Mucosa of stomach (tissue), 1 donor: ENCODE results near the gene ENDOV.
"Not testable (repeated sequence)": the region's sequence is repeated elsewhere in the genome, so short reads cannot be mapped to it uniquely, and the experiment has no call there.

Experiments used
- H3K27me3 ChIP-seq: one replicate; pipeline ENCODE4 v1.7.0; 2013; ENCODE audit warnings: mild to moderate bottlenecking, low read length; ENCODE audit not compliant: control insufficient read depth, insufficient read depth
- H3K36me3 ChIP-seq: one replicate; pipeline ENCODE4 v1.7.0; 2013; ENCODE audit warnings: low read length; ENCODE audit not compliant: control insufficient read depth, insufficient read depth
- H3K4me1 ChIP-seq: one replicate; pipeline ENCODE4 v1.7.0; 2013; ENCODE audit warnings: mild to moderate bottlenecking, low read length; ENCODE audit not compliant: control insufficient read depth, insufficient read depth
- H3K4me3 ChIP-seq: one replicate; pipeline ENCODE4 v1.7.0; 2013; ENCODE audit warnings: low read length
- H3K9ac ChIP-seq: one replicate; pipeline ENCODE4 v1.7.0; 2013; ENCODE audit warnings: mild to moderate bottlenecking, low read length, moderate library complexity
- H3K9me3 ChIP-seq: one replicate; pipeline ENCODE4 v1.7.0; 2013; ENCODE audit warnings: mild to moderate bottlenecking, low read length, moderate library complexity; ENCODE audit not compliant: control insufficient read depth
- donor health status: Pancreatic carcinoma.

ENDOV gene

DNA sequence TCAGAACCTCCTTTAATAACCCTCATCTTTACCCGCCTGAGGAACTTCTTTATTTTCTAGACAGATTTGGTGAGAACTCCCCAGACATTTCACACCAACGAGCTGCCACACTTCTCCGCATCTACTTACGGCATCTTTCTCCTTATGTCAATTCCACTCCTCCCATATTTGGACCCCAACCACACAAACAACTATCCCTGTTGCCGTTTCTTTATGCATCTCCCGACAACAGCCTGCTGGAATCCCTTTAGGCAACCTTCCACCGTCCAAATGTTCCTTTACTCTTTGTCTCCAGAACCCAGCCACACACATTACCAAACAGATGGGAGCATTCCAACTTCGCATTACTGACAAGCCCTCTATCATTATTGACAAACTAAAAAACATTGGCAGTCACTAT is 8.8 kb upstream of the ENDOV start:
- H3K27me3 ChIP-seq: no peaks in the 10 kb centered on the region
- no peak overlapping the region for H3K9ac ChIP-seq
- no peak overlapping the region for H3K4me3 ChIP-seq
- H3K4me1 ChIP-seq: no peaks in the 10 kb centered on the region
- H3K9me3 ChIP-seq: no peaks in the 10 kb centered on the region
- H3K36me3 ChIP-seq: no peaks in the 10 kb centered on the region

DNA sequence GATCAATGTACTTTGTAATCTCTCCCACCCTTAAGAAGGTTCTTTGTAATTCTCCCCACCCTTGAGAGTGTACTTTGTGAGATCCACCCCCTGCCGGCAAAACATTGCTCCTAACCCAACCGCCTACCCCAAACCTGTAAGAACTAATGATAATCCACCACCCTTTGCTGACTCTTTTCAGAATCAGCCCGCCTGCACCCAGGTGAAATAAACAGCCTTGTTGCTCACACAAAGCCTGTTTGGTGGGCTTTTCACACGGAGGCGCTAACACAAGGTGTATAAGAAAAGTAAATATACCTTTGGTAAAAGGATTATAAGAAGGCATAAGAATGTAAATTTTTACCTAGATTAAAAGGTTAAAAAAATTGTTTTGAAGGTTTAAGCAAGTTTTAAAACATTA is 7.0 kb upstream of the ENDOV start:
- not testable (repeated sequence) for H3K36me3 ChIP-seq, H3K4me3 ChIP-seq, H3K27me3 ChIP-seq

DNA sequence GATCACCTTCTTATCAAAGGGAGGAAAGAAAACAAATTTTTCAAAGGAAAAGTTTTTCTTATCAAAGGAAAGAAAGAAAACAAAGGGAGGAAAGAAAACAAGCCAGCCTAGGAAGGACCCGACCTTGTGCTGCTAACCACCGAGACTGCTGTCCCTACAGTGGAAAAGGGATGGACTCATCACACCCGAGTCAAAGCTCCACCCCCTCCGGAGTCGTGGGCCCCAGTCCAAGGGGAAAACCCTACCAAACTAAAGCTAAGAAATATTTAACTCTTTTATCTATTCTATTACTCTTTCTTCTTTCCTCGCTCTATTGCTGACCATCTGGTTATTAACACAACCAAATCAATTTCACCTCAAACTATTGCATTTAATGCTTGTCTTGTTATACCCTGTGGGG is 6.1 kb upstream of the ENDOV start:
- H3K36me3 ChIP-seq: no peaks in the 10 kb centered on the region
- no peak overlapping the region for H3K9ac ChIP-seq
- no peaks in the 10 kb centered on the region for H3K9me3 ChIP-seq
- H3K27me3 ChIP-seq: no peaks in the 10 kb centered on the region
- H3K4me3 ChIP-seq: no peak overlapping the region
- H3K4me1 ChIP-seq: peaks cover 6% of the 10 kb centered on the region

More for the DNA sequence above, 7.0 kb upstream of the ENDOV start:
- not testable (repeated sequence) for H3K9ac ChIP-seq, H3K4me1 ChIP-seq, H3K9me3 ChIP-seq

DNA sequence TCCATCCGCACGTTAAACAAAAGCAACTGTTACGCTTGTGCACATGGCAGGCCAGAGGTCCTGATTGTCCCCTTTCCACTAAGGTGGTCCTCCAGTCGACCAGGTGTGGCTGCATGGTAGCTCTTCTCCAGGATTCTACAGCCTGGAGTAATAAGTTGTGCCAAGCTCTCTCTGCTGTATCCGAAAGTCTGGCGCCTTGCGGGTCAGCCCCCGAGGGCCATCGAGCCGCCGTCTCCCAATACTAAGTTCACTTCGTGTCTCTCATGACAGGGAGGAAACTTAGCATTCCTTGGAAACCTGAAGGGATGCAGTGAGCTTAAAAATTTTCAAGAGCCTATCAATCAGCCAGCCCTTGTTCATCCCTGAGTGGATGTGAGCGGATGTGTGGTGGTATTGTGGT is 5.3 kb upstream of the ENDOV start:
- Histone ChIP-seq H3K4me1 (peaks cover 11% of the 10 kb centered on the region), H3K4me3 (no peak overlapping the region), H3K36me3 (no peaks in the 10 kb centered on the region), H3K9me3 (no peaks in the 10 kb centered on the region), H3K9ac (no peak overlapping the region), H3K27me3 (no peaks in the 10 kb centered on the region)

DNA sequence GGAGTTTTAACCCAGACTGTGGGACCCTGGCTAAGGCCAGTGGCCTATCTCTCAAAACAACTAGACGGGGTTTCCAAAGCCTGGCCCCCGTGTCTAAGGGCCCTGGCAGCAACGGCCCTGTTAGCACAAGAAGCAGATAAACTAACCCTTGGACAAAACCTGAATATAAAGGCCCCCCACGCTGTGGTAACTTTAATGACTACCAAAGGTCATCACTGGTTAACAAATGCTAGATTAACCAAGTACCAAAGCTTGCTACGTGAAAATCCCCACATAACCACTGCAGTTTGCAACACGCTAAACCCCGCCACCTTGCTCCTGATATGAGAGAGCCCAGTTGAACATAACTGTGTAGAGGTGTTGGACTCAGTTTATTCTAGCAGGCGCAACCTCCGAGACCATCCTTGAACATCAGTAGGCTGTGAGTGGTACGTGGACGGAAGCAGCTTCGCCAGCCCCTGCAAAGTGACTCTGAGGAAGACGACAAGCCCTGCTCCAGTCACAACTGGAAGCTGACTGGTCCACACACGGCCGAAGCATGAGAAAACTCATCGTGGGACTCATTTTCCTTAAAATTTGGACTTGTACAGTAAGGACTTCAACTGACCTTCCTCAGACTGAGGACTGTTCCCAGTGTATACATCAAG is 4.4 kb upstream of the ENDOV start:
- H3K4me3 ChIP-seq, H3K27me3 ChIP-seq: not testable (repeated sequence)

DNA sequence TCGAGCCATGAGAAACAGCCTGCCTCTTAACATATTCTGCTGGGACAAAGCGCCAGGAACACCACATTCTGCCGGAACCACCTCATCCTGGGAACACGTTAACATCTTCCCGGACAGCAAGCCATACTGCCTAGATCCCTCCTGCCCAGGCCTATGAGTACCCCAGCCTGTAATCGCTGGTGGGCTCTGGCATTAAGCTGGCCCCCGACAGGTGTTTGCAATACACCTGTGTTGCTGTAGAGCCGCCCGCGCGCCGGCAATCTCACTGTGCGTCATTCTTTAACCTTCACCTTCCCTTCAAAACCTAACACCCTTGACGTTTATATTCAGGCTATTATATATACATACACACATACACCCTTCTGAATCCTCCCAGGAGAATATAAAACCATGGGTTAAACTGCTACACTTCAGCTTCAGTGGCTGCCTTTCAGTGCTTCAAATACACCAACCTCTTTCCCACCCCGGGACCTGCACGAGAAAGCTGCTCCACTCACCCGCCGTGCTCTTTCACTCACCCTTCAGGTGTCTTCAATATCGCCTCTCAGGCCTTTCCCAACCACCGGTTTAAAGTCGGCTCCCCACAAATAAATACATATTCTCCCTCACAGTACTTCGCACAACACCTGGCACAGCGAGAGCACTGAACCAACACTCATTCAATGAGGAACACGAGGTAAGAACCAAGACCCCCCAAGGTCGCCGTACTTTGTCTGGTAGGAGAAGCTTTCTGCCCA is 1.0 kb upstream of the ENDOV start:
- no peaks in the 10 kb centered on the region for H3K36me3 ChIP-seq
- peak overlapping the region; percentile 97 for H3K4me3 ChIP-seq
- no peaks in the 10 kb centered on the region for H3K9me3 ChIP-seq
- H3K4me1 ChIP-seq: peaks cover 19% of the 10 kb centered on the region
- no peaks in the 10 kb centered on the region for H3K27me3 ChIP-seq
- peak overlapping the region; percentile 93 for H3K9ac ChIP-seq

More for the DNA sequence above, 4.4 kb upstream of the ENDOV start:
- not testable (repeated sequence) for H3K9me3 ChIP-seq, H3K36me3 ChIP-seq, H3K9ac ChIP-seq
- peaks cover 11% of the 10 kb centered on the region for H3K4me1 ChIP-seq

DNA sequence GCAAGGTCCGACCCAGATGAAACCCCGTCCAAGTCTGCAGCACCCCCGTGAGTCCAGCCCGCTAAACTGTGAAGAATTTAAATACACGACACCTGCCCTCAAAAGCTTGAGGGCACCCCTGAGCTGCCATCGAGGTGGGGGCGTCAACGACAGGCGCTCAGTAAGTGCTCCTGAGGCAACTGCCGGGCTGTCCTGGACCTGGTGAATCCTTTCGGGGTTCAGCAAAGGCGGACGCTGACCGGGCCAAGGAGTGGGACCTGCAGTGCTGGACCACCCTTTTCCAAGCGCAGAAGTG is 512 bp upstream of the ENDOV start:
- Histone ChIP-seq H3K4me1 (peaks cover 19% of the 10 kb centered on the region), H3K27me3 (no peaks in the 10 kb centered on the region), H3K36me3 (no peaks in the 10 kb centered on the region), H3K9ac (peak overlapping the region; percentile 93), H3K4me3 (peak overlapping the region; percentile 97), H3K9me3 (no peaks in the 10 kb centered on the region)

DNA sequence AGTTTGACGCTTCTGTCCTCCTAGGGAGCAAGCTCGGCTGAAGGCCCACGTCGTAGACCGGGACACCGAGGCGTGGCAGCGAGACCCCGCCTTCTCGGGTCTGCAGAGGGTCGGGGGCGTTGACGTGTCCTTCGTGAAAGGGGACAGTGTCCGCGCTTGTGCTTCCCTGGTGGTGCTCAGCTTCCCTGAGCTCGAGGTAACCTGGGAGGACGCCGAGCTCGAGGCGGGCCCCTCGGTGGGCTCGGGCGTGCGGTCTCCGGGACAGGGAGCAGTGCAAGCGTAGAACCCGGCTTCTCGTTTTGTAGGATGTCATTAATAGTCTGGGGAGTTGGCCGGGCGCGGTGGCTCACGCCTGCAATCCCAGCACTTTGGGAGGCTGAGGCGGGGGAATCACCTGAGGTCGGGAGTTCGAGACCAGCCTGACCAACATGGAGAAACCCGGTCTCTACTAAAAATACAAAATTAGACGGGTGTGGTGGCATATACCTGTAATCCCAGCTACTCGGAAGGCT is 715 bp downstream of the ENDOV start:
- no peaks in the 10 kb centered on the region for H3K36me3 ChIP-seq
- H3K4me1 ChIP-seq: peaks cover 19% of the 10 kb centered on the region
- peak overlapping the region; percentile 93 for H3K9ac ChIP-seq
- no peaks in the 10 kb centered on the region for H3K27me3 ChIP-seq
- no peaks in the 10 kb centered on the region for H3K9me3 ChIP-seq
- H3K4me3 ChIP-seq: peak overlapping the region; percentile 97

DNA sequence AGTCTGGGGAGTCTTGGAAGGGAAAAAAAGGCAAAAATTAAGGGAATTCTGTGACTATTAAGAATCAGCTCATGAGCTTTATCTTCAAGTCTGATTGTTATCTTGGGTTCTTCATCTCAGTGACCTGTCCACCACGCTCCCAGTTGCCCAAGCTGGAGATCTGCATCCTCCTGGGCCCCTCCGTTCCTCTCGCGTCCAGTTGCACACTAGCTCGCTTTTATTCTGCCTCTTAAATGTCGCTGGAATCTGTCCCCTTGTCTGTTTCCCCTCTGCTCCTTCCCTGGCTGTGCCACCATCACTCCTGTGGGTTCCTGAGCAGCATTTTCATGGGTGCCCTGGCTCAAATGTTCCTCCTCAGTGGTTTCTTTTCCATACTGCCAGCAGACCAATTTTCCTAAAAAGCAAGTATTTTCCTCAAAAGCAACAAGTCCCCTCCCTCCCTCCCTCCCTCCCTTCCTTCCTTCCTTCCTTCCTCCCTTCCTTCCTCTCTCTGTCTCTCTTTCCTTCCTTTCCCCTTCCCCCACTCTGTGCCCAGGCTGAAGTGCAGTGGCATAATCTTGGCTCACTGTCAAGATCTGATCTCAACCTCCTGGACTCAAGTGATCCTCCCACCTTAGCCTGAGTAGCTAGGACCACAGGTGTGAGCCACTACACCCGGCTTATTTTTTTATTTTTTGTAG is 1.4 kb downstream of the ENDOV start:
- H3K4me1 ChIP-seq: peaks cover 19% of the 10 kb centered on the region
- H3K9me3 ChIP-seq: no peaks in the 10 kb centered on the region
- no peak overlapping the region for H3K9ac ChIP-seq
- H3K4me3 ChIP-seq: no peak overlapping the region
- no peaks in the 10 kb centered on the region for H3K36me3 ChIP-seq
- no peaks in the 10 kb centered on the region for H3K27me3 ChIP-seq

DNA sequence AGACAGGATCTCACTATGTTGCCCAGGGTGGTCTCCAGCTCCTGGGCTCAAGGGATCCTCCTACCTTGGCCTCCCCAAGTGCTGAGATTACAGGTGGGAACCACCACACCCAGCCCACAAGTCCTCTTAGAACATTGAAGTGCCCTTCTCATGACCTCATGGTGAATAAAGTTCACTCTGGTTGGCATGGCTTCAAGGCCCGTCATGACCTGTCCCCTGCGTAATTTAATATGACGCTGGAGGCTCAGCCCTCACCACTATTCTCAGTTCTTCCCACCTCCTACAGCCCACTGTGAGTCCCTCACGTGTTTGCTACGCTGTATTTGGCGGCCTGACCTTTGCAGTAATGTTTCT is 1.9 kb downstream of the ENDOV start:
- Histone ChIP-seq H3K4me1 (peaks cover 19% of the 10 kb centered on the region), H3K4me3 (no peak overlapping the region)

DNA sequence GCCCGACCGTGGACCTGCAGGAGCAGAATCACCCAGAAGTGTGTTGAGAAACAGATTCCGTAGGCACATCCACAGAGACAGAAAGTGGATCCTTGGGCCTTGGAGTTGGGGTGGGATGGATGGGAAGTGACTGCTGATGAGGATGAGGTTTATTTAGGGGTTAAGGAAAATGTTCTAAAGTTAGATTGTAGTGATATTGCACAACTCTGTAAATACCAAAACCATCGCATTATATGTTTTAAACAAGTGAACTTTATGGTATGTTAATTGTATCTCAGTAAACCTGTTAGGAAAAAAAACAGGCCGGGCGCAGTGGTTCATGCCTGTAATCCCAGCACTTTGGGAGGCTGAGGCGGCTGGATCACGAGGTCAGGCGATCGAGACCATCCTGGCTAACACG is 3.6 kb downstream of the ENDOV start:
- no peak overlapping the region for H3K9ac ChIP-seq
- no peaks in the 10 kb centered on the region for H3K9me3 ChIP-seq
- H3K4me3 ChIP-seq: no peak overlapping the region
- H3K36me3 ChIP-seq: no peaks in the 10 kb centered on the region
- H3K27me3 ChIP-seq: no peaks in the 10 kb centered on the region
- H3K4me1 ChIP-seq: peaks cover 16% of the 10 kb centered on the region

More for the DNA sequence above, 1.9 kb downstream of the ENDOV start:
- Histone ChIP-seq H3K9ac (no peak overlapping the region), H3K27me3 (no peaks in the 10 kb centered on the region), H3K36me3 (no peaks in the 10 kb centered on the region), H3K9me3 (no peaks in the 10 kb centered on the region)

DNA sequence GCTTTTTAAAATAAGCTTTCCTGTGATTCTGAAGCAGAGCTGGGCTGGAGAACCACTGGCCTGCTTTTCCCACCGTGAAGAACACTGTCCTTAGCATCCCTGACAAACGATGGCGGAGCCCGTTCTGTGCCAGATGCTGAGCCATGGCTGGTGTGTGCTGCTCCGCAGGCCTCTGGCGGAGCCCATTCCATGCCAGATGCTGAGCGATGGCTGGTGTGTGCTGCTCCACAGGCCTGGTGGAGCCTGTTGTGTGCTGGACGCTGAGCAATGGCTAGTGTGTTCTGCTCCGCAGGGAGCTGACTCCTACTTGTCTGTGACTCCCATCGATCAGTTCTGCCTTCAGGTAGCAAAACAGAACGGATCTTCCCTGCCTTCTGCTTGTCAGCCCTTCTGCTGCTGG is 4.3 kb downstream of the ENDOV start:
- H3K9me3 ChIP-seq: no peaks in the 10 kb centered on the region
- no peaks in the 10 kb centered on the region for H3K27me3 ChIP-seq
- H3K9ac ChIP-seq: no peak overlapping the region
- H3K36me3 ChIP-seq: no peaks in the 10 kb centered on the region
- peaks cover 9% of the 10 kb centered on the region for H3K4me1 ChIP-seq
- H3K4me3 ChIP-seq: no peak overlapping the region
